GM18505 (cell line): ENCODE measurements around the gene GPR62.

Experiments used
- ATAC-seq: cut with Tn5 transposase; IDR thresholded peaks from one replicate; pipeline ENCODE4 v1.9.1; 2021; ENCODE audit not compliant: unreplicated experiment
- POLR2A ChIP-seq: IDR thresholded peaks from 4 replicates; pipeline ENCODE4 v1.6.1; 2011; ENCODE audit warnings: borderline replicate concordance; ENCODE audit not compliant: insufficient read depth, insufficient read length; ENCODE audit errors: extremely low read depth

GPR62 gene

GRCh38 chr3:51966486-51966885, 11.3 kb downstream of the GPR62 start:
- no peak for TF ChIP-seq POLR2A
- ATAC-seq = no peak

GRCh38 chr3:51966922-51967383, 11.8 kb downstream of the GPR62 start:
- peak; percentile 42 for ATAC-seq
- TF ChIP-seq POLR2A = no peak

- ATAC-seq = peak; percentile 56
- no peak for TF ChIP-seq POLR2A
Measured at GRCh38 chr3:51967384-51968169, 12.4 kb downstream of the GPR62 start, which contains the start of gene PCBP4. Gene PCBP4, minus strand, starts transcription at chr3:51967454. Its CDS starts 6,214 bp downstream, at chr3:51961240.

DNA sequence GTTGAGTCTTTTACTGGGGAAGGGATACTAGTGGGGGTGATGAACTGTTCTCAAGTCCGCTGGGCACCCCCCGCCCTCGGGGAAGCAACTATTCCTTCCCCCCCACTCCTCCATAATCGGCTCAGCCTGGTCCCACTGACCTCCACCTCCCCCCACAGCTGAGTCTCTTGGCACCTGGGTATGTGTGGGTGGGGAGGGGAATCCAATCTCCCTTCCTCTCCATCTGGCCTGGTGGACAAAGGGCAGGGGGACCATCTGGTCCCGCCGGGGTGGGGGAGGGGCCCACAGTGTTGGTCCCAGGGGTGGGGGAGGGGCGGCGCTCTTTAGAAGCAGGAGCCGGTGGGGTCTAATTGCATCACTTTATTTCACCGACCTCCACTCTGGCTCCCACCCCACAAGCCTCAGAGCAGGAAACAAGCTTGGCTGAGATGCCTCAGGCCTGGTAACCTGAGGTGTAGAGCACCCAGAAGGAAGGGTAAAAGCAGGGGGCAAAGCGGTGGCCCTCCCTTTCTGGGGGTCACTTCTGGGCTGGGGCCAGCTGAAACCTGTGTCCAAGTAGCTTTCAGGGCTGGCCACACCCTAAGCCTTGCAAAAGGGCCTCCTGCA, 13.1 kb downstream of the GPR62 start:
- no peak for ATAC-seq
- TF ChIP-seq POLR2A = no peak

GRCh38 chr3:51968883-51969678, 13.9 kb downstream of the GPR62 start:
- no peak for TF ChIP-seq POLR2A
- no peak for ATAC-seq

GRCh38 chr3:51969841-51970240, 14.7 kb downstream of the GPR62 start:
- no peak for ATAC-seq

DNA sequence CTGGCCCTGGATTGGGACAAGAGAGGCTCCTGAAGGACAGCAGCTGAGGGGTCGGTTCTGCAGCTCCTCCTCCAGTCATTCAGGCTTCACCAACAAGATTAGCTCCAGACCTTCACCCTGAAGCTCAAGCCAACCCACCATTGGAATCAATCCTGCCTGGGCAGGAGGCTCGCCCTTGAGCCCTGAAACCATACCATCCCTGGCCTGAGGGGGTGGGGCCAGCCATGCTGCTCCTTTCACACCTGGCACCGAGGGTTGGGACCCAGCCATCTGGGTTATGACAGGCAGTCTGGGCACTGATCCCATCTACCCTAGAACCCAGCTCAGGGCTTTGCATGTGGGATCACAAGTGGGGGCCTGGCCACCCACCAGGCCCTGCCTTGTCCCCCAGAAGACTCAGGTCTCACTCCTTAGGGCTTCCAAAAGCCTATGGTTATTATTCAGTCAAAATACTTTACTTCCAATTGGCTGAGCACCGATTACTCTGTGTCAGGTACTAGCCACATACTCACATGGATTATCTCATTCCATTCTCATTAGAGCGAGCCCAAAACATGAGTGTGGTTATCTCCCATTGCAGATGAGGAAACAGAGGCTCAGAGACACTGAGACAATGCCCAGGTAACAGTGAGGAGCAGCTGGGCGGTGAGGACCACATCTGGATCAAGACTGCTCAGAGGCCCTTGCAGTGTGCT, 15.6 kb downstream of the GPR62 start:
- ATAC-seq = no peak

More at GRCh38 chr3:51969841-51970240, 14.7 kb downstream of the GPR62 start:
- no peak for TF ChIP-seq POLR2A

DNA sequence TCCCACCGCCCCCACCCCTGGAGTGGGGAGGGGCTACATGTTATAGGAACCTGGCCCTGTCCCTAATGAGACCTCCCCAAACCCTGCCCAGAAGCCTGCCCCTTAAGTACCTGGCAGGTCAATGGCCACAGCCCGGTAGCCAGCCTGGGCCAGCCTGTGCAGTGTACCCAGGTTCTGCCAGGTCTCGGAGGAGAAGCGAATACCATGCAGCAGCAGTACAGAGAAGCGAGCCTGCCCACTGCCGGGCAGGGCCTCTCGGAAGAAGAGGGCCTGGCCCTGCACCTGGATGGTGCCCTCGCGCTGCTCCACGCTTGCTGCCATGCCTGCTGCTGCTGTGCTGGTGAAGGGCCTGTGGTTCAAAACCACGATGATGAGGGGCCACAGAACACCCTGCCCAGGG, 16.2 kb downstream of the GPR62 start:
- ATAC-seq = no peak
- TF ChIP-seq POLR2A = no peak

More for the DNA sequence above, 15.6 kb downstream of the GPR62 start:
- TF ChIP-seq POLR2A = no peak

DNA sequence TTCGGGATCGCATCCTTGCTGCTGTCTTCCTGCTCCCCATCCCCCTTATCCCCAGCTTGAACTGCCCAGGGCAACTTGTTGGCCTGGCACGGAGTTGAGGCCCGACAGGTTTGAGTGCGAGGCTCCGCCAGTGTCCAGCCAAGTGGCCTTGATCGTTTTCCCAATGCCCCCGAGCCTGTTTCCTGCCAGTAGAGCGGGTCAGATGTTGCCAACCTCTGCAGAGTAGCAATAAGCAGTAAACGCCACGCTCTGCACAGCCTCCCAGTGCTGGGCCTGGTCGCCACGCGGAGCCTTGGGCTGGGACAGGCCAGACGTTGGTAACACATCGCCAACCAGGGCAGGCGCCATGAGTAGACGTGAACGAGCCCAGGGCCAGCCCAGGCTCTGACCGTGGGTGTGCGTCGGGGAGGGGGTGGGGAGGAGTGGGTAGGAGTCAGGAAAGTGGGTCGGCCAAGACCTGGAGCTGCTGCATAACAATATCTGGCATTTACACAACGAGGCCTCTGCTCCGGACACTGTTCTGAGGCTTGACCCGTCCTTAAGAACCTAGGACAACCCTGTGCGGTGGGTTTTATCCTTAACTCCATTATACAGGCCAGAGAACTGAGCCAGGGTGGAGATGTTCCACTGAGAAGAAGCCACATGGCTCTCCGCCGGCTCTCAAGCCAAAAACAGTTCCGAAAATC, 19.2 kb downstream of the GPR62 start:
- no peak for TF ChIP-seq POLR2A
- peak; percentile 7 for ATAC-seq

DNA sequence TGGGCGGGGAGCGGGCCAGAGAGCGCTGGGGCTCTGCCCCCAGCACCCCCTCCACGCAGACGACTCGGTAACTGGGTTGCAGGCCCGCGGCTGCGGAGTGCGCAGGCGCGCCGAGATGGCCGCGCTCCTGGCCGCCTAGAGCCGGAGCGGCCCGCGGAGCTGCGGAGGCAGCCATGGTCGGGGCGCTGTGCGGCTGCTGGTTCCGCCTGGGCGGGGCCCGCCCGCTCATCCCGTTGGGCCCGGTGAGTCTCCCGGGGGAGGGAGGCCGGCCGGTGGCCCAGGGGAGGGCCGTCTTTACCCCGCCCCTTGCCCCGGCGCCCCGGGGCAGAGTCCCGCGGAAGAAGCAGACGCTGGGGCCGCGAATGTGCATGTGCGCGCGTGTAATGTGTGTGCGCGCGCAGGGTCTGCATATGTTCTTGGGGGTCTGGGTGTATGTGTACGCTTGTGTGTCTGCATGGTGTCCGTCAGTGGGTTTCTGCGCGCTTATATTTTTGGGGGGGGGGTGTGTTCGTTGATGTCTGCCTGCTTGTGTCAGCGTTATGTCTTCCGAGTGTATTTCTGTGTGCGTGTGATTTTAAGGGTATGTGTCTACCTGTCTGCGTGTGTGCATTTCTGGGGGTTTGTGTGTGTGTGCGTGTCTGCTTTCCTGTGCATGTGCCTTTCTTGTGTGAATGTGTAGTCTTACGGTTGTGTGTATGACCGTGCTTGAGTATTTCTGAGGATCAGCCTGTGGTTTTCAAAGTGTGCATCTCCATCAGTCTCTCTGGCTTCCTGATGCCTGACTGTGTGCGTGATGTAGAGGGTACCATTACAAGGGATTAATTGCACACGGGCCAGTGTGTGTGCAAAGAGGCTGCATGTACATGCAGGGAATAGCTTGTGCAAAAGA, 20.0 kb downstream of the GPR62 start, which contains the start of gene ABHD14A:
ABHD14A (plus strand) TSS at position 102 of the 889 bp plus-strand sequence; CDS start at position 174, 72 bp downstream.
- ATAC-seq = peak; percentile 47
- TF ChIP-seq POLR2A = peak; percentile 88

DNA sequence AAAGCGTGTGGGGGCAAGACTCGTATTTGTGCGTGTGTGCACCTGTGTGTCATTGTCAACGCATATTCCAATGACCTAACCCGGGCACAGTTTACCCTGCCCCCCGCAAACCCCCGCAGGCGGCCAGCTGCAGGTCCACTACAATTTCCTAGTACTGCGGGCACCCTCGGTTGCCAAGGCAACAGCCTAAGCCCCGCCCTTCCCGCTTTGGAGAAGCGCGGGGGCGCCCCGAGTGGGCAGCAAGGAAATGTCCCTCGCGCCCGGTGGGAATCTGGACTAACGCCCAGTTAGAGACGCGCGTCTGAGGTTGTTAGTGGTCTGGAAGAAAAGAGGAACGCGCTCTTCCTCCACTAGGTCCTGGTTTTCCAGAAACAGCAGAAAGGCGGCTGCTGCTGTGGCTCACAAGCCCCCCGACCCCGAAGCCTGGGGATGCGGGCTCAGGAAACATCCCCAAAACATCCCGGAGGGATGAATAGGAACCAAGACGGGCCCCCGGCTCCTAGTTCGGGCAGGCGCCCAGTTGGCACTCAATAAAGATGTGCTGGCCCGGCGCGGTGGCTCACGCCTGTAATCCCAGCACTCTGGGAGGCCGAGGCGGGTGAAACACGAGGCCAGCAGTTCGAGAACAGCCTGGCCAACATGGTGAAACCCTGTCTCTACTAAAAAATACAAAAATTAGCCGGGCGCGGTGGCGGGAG, 20.8 kb downstream of the GPR62 start:
- TF ChIP-seq POLR2A = no peak
- ATAC-seq = no peak
